ENCODE measurements around the gene ITPR2.
A peak's percentile ranks its signal among the peaks of the same experiment; 100 is the strongest.

ITPR2 gene

DNA sequence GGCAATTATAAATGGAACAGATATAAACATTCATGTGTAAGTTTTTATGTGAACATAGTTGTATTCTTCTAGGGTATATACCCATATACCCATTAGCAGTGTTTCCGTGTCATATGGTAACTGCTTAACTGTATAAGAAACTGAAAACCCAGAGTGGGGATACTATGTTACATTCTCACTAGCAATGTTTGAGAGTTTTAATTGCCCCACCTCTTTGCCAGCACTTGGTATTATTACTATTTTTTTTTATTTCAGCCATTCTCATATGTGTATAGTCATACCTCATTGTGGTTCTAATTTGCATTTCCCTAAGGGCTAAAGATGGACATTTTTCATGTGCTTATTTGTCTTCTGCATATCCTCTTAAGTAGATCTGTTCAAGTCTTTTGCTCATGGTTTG, 28.7 kb upstream of the ITPR2 start:
- ChIA-PET CTCF (no interaction called here), POLR2A (ENCODE audit: low non-redundant PET) (no interaction called here)
- DNase-seq (ENCODE audit: low spot score): no peak
- TF ChIP-seq, protein P1, sequence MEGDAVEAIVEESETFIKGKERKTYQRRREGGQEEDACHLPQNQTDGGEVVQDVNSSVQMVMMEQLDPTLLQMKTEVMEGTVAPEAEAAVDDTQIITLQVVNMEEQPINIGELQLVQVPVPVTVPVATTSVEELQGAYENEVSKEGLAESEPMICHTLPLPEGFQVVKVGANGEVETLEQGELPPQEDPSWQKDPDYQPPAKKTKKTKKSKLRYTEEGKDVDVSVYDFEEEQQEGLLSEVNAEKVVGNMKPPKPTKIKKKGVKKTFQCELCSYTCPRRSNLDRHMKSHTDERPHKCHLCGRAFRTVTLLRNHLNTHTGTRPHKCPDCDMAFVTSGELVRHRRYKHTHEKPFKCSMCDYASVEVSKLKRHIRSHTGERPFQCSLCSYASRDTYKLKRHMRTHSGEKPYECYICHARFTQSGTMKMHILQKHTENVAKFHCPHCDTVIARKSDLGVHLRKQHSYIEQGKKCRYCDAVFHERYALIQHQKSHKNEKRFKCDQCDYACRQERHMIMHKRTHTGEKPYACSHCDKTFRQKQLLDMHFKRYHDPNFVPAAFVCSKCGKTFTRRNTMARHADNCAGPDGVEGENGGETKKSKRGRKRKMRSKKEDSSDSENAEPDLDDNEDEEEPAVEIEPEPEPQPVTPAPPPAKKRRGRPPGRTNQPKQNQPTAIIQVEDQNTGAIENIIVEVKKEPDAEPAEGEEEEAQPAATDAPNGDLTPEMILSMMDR (conservative IDR thresholded peaks at IDR 0.05; ENCODE audit: low read depth): no peak
- H3K27ac ChIP-seq: no peak overlapping the region

DNA sequence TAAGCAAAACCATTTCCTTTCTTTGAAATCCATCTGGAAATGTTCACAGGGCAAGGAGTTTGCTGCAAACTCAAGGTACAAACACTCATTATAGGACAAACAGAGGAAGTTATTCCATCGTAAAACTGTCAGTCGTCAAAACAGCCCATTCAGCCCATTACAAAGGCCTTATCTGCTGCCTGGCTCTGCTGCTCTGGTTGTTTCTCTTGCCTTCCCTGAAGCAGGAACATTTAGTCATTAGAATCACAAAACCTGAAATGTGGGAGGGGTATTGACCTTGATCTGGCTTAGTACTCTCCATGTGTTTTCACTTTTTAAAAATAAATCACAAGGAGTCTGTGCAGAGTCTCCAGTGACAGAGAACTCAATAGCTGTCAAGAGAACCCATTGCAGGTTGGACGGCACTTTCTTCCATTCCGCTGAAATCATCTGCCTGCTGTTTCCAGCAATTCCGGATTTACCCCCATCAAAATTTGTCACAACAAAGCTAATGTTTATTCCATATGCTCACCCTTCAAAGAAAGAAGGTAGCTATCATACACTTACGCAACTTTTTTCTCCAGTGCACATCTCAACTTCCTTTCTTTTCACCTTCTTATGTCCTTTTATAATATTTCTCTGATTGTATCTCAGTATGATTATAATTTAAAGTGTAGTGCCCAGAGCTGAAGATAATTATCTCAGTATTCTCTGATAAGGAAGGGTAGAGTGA, 24.6 kb upstream of the ITPR2 start:
- no peak overlapping the region for H3K27ac ChIP-seq
- ChIA-PET POLR2A (ENCODE audit: low non-redundant PET) (no interaction called here), CTCF (interaction anchor here (0.8 to 1.0 kb wide), 2 partner anchors 27 to 448 kb away, joined by 3 to 4 read pairs; no protein-coding TSS in a partner anchor)
- no peak for DNase-seq (ENCODE audit: low spot score)
- TF ChIP-seq, protein P1 (conservative IDR thresholded peaks at IDR 0.05; ENCODE audit: low read depth): no peak

DNA sequence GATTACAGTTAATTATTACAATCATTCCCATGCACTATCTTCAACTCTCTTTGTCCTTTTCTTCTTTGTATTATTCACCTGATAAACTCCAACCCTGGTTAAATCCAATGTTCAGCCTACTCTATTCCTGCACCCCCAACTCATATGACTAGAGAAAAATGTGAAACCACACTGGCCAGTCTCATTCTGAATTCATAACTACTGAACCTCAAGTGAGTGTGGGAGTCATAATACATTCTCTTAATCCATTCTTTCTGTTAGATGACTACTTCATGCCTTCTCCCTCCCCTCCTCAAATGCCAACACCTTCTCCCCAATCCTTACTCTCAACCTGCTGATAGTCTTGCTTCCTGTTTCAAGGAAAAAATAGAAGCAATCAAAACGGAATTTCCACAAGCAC, 22.3 kb upstream of the ITPR2 start:
- no peak for DNase-seq (ENCODE audit: low spot score)
- ChIA-PET CTCF (interaction anchor here (0.6 to 1.6 kb wide), 2 partner anchors 30 to 143 kb away, joined by 4 to 10 read pairs; no protein-coding TSS in a partner anchor), POLR2A (ENCODE audit: low non-redundant PET) (no interaction called here)
- TF ChIP-seq, protein P1 (conservative IDR thresholded peaks at IDR 0.05; ENCODE audit: low read depth): no peak
- H3K27ac ChIP-seq: no peak overlapping the region

DNA sequence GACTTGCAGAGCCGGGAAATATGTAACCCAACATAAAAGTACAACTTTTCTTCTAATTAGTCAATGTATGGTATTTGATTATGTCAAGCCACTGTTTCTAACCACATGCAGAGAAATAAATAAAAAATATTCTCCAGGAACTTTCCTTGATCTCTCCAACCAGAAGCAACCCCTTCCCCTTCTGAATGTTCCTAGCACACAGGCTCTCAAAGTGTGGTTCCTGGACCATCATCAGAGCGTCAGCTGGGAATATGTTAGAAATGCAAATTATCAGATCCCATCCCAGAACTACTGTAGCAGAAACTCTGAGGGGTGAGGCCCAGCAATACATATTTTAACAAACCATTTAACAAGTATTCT, 21.0 kb upstream of the ITPR2 start:
- POLR2A ChIA-PET (ENCODE audit: low non-redundant PET): no interaction called here
- TF ChIP-seq, protein P1 (conservative IDR thresholded peaks at IDR 0.05; ENCODE audit: low read depth): peak; percentile 9; the same call in 1 of the 2 replicates
- no peak overlapping the region for H3K27ac ChIP-seq
- CTCF ChIA-PET: interaction anchor here (0.7 to 1.6 kb wide), 2 partner anchors 31 to 915 kb away, joined by 3 to 10 read pairs; no protein-coding TSS in a partner anchor
- DNase-seq (ENCODE audit: low spot score): no peak

DNA sequence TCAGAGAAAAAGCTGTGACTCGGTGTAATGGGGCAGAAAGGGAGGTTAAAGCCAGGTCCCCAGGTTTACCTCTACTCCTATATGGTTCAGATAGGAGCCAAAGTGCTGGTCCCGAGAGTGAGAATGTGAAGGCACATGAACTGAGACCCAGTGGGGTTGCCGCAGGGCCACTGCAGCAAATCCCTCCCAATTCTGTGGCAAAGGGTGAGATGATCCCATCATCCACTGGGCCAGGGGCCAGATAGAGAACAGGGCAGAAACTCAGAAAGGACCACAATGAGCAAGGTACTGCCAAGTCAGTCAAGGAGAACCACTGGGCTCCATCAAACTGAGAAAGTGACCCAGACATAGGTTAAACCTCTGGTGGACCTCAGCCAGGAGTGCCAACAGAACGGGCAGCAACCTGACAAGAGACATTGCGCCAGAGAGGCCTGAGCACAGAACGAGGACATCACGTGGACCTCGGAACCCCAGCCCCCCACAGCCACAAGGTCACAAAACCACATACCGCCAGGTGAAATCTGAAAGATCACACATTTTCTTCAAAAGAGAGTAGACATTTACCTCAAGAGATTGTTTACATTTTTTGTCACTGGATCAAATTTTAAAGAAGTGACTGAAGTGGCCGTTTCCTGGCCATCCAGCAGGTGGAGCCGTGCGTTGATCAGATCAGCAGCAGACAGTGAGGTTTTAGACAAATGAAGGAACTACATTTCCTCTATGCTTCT, 20.5 kb upstream of the ITPR2 start:
- H3K27ac ChIP-seq: peak overlapping the region; percentile 57
- POLR2A ChIA-PET (ENCODE audit: low non-redundant PET): no interaction called here
- TF ChIP-seq, protein P1 (conservative IDR thresholded peaks at IDR 0.05; ENCODE audit: low read depth): peak; percentile 75

DNA sequence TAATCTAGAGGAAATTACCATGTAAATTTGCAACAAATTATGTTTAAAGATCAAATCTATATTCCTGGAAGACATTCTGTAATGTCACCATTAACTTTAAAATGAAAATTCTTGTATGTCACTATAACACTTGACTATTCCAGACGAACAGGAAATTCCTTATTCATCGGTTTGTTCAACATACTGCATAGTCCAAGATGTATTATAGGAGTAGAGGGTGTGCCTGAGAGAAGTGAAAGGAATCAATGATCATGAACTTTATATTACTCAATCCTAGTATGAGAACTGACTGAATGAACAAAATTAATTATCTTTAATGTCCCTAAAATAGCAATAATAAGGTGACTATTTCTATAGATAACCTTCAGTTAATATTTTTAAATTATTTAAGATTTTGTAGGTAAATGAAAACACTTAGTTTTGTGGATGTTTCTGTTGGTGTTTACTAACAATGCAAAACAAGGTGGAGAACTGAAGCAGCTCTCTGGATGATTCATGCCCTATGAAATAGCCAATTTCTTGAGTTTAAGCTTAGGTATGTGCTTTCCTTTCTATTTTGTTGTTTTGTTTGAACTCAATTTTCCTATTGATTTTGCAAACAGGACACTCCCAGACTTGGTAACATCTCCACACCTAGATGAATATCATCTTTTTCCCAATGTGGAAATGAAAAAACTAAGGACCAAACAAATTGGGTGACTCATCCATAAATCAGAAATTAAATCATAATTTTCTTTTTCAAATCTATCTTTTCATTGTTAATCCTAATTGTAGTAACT, 18.2 kb upstream of the ITPR2 start:
- TF ChIP-seq, protein P1 (conservative IDR thresholded peaks at IDR 0.05; ENCODE audit: low read depth): no peak
- POLR2A ChIA-PET (ENCODE audit: low non-redundant PET): no interaction called here
- no peak for DNase-seq (ENCODE audit: low spot score)
- CTCF ChIA-PET: interaction anchor here (0.6 to 1.2 kb wide), 3 partner anchors 19 to 54 kb away, joined by 3 to 6 read pairs (median 3); no protein-coding TSS in a partner anchor
- H3K27ac ChIP-seq: no peak overlapping the region

More for the DNA sequence above, 20.5 kb upstream of the ITPR2 start:
- DNase-seq (ENCODE audit: low spot score): peak; percentile 62
- CTCF ChIA-PET: interaction anchor here (1.1 kb wide), 1 partner anchor 32 kb away, joined by 3 read pairs; no protein-coding TSS in a partner anchor

Measured in RWPE1 (cell line).